Measurements from ENCODE around the gene URB1. TPM values are rescaled to one million over a fixed set of nuclear protein-coding genes. Genes with fewer than 3 reads are reported as not detected.
A peak's percentile ranks its signal among the peaks of the same experiment; 100 is the strongest.
"Not testable (repeated sequence)": the region's sequence is repeated elsewhere in the genome, so short reads cannot be mapped to it uniquely, and the experiment has no call there.

URB1 gene
- total RNA-seq, 2 donors from 2014 or later = 33.4 to 41.4 TPM

DNA sequence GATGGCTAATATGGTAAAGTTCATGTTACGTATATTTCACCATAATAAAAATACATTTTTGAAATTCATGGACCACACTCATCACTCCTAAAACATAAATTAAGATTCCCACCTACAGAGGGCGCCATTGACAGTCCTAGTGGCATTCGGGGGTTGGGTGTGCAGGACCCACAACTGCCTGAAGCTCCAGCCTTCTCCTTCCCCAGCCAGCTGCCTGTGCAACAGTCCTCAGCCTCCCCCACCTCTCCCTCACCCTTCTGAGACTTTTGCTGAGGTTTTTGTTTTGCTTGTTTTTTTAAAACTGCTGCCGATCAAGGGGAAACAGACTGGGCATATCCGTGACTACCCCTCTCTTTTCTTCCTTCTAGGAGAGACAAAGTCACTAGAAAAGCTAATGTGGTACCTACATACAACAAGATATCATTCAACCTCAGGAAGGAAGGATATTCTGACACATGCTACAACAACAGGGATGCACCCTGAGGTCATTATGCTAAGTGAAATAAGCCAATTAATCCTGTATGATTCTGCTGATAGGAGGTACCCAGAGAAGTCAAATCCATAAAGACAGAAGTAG is 10.5 kb upstream of the URB1 start:
- Histone ChIP-seq H3K27ac (no peak overlapping the region), H3K4me3 (no peak overlapping the region), H3K27me3 (replicated peaks; ENCODE audit: insufficient read depth) (no peaks in the 10 kb centered on the region), H3K9me3 (no peaks in the 10 kb centered on the region), H3K4me1 (replicated peaks) (no peaks in the 10 kb centered on the region), H3K36me3 (no peaks in the 10 kb centered on the region)
- WGBS = 17% methylated on average over 5 of the region's 5 CpGs
- TF ChIP-seq POLR2A (IDR thresholded peaks at IDR 0.05) = no peak
- TF ChIP-seq, protein P1, sequence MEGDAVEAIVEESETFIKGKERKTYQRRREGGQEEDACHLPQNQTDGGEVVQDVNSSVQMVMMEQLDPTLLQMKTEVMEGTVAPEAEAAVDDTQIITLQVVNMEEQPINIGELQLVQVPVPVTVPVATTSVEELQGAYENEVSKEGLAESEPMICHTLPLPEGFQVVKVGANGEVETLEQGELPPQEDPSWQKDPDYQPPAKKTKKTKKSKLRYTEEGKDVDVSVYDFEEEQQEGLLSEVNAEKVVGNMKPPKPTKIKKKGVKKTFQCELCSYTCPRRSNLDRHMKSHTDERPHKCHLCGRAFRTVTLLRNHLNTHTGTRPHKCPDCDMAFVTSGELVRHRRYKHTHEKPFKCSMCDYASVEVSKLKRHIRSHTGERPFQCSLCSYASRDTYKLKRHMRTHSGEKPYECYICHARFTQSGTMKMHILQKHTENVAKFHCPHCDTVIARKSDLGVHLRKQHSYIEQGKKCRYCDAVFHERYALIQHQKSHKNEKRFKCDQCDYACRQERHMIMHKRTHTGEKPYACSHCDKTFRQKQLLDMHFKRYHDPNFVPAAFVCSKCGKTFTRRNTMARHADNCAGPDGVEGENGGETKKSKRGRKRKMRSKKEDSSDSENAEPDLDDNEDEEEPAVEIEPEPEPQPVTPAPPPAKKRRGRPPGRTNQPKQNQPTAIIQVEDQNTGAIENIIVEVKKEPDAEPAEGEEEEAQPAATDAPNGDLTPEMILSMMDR (IDR thresholded peaks at IDR 0.05) = peak; percentile 34 to 77 (median 76)
- TF ChIP-seq POLR2AphosphoS5 (IDR thresholded peaks at IDR 0.05) = peak; percentile 26
- intact Hi-C loops (cut with DNase I) = loop anchor here (5.0 kb wide), 1 partner anchor 199 kb away; no protein-coding TSS in a partner anchor
- peak; percentile 65 for DNase-seq (ENCODE audit: low spot score)

DNA sequence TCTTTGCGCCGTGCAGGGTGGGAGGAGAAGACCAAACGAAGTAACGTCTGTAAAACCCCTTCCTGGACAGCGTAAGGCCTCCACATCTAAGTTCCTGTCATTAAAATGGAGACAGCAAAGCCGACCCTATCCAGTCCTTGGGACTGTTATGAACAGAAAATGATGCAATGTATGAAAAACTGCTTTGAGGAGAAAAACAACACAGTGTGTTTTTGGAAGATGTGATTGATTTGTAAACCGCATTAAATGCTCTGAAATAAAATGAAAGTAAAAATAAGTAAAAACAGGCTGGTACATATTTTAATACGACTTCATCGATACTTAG is 827 bp upstream of the URB1 start:
- no peaks in the 10 kb centered on the region for H3K27me3 ChIP-seq (replicated peaks; ENCODE audit: insufficient read depth)
- WGBS = 51% methylated on average over 9 of the region's 9 CpGs
- no peak for DNase-seq (ENCODE audit: low spot score)
- H3K4me3 ChIP-seq = peak overlapping the region; percentile 79 to 90
- H3K36me3 ChIP-seq = no peaks in the 10 kb centered on the region
- TF ChIP-seq POLR2AphosphoS5 (IDR thresholded peaks at IDR 0.05) = no peak
- TF ChIP-seq POLR2A (IDR thresholded peaks at IDR 0.05) = no peak
- TF ChIP-seq, protein P1 (IDR thresholded peaks at IDR 0.05) = no peak
- H3K27ac ChIP-seq = peak overlapping the region; percentile 88
- intact Hi-C loops (cut with DNase I) = no loop called here
- no peaks in the 10 kb centered on the region for H3K9me3 ChIP-seq
- H3K4me1 ChIP-seq (replicated peaks) = peaks cover 5% of the 10 kb centered on the region

DNA sequence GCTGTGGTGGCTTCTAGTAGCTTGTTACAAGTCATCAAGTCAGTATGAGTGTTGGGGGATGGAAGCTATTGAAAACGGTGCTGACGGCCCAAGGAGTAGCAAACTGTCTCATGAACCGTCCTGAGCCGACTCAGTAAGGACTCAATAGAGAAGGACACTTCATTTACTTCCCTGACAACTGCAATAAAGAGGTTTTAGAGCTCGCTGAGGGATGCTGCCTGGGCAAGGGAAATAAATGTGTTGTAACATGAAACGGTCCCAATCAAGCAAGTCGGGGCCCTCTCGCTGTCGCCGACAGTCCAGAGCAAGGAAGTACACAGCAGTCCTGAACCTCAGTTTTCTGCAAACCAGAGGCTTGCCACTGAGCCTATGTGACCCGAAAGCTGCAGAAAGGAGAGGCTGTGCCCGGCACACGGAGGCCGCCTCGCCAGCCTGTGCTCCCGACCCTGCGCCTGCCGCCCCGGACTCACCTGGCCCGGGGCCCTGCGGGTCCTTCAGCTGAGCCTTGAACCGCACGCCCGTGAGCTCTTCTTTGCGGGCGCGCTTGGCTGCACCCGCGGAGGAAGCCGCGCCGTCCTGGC is 423 bp downstream of the URB1 start:
- WGBS = 0% methylated on average over 15 of the region's 32 CpGs
- no peak for TF ChIP-seq POLR2AphosphoS5 (IDR thresholded peaks at IDR 0.05)
- peak overlapping the region; percentile 79 to 90 for H3K4me3 ChIP-seq
- intact Hi-C loops (cut with DNase I) = no loop called here
- peak overlapping the region; percentile 88 for H3K27ac ChIP-seq
- H3K36me3 ChIP-seq = no peaks in the 10 kb centered on the region
- H3K4me1 ChIP-seq (replicated peaks) = peaks cover 10% of the 10 kb centered on the region
- DNase-seq (ENCODE audit: low spot score) = no peak
- H3K9me3 ChIP-seq = no peaks in the 10 kb centered on the region
- H3K27me3 ChIP-seq (replicated peaks; ENCODE audit: insufficient read depth) = no peaks in the 10 kb centered on the region

DNA sequence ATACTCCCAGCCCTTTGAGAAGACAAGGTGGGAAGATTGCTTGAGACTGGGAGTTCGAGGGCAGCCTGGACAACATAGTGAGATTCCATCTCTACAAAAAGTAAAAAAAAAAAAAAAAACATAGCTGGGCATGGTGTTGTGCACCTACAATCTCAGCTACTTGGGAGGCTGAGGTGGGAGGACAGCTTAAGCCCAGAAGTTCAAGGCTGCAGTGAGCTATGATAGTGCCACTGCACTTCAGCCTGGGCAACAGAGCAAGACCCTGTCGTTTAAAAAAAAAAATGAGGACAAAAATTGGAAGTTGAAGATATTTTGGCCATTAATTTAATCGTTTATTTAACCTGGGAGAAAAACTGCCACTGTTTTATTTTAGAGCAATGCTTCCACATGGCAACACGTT is 1.1 kb downstream of the URB1 start:
- intact Hi-C loops (cut with DNase I) = no loop called here
- Histone ChIP-seq H3K4me3 (peak overlapping the region; percentile 79 to 90), H3K4me1 (replicated peaks) (peaks cover 11% of the 10 kb centered on the region), H3K9me3 (no peaks in the 10 kb centered on the region), H3K27me3 (replicated peaks; ENCODE audit: insufficient read depth) (no peaks in the 10 kb centered on the region), H3K36me3 (no peaks in the 10 kb centered on the region), H3K27ac (peak overlapping the region; percentile 88)
- no peak for DNase-seq (ENCODE audit: low spot score)
- 53% methylated on average over 4 of the region's 4 CpGs for WGBS
- TF ChIP-seq POLR2A (IDR thresholded peaks at IDR 0.05) (no peak), POLR2AphosphoS5 (IDR thresholded peaks at IDR 0.05) (no peak)
- TF ChIP-seq, protein P1 (IDR thresholded peaks at IDR 0.05) = no peak

DNA sequence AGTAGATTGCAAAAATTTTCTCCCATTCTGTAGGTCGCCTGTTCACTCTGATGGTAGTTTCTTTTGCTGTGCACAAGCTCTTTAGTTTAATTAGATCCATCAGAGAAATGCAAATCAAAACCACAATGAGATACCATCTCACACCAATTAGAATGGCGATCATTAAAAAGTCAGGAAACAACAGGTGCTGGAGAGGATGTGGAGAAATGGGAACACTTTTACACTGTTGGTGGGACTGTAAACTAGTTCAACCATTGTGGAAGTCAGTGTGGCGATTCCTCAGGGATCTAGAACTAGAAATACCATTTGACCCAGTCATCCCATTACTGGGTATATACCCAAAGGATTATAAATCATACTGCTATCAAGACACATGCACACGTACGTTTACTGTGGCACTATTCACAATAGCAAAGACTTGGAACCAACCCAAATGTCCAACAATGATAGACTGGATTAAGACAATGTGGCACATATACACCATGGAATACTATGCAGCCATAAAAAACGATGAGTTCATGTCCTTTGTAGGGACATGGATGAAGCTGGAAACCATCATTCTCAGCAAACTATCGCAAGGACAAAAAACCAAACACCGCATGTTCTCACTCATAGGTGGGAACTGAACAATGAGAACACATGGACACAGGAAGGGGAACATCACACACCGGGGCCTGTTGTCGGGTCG is 2.1 kb downstream of the URB1 start:
- 88% methylated on average over 10 of the region's 11 CpGs for WGBS
- DNase-seq (ENCODE audit: low spot score); H3K36me3 ChIP-seq; H3K27me3 ChIP-seq (replicated peaks; ENCODE audit: insufficient read depth); H3K4me3 ChIP-seq; H3K9me3 ChIP-seq; H3K27ac ChIP-seq; intact Hi-C loops (cut with DNase I): not testable (repeated sequence)
- H3K4me1 ChIP-seq (replicated peaks) = peaks cover 11% of the 10 kb centered on the region
